GM20000 (cell line): Measurements from ENCODE around the gene RARS1.

ENCODE experiments used
- DNase-seq: peaks from one replicate; pipeline ENCODE4 v3.0.0; 2012; ENCODE audit warnings: low spot score
- CTCF ChIP-seq: IDR thresholded peaks from 2 replicates; pipeline ENCODE4 v1.5.1; 2012; ENCODE audit warnings: mild to moderate bottlenecking, control low read depth; ENCODE audit errors: extremely low read depth, missing control alignments

Gene RARS1

DNA sequence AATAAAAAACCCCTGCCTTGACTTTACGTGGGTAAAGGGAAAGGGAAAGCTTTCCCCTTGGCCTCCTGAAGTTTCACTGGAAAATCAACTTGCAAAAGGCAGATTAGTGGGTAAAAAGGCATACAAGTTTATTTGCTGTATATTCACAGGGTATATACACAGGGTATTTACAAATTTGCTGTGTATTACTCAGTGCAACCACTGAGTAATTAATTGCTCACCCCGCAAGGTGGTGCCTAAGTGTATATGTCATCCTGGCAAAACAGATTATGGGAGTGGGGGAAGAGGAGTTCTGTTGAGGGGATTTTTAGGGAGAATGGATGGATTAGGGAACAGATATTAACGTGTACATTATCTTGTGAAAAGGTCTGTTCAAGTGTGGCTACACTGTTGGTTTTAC is 7.1 kb upstream of the RARS1 start:
- no peak for DNase-seq
- TF ChIP-seq CTCF, result no peak

GRCh38 chr5:168480601-168481000 is 5.7 kb upstream of the RARS1 start:
- no peak for DNase-seq
- TF ChIP-seq CTCF, result no peak

DNA sequence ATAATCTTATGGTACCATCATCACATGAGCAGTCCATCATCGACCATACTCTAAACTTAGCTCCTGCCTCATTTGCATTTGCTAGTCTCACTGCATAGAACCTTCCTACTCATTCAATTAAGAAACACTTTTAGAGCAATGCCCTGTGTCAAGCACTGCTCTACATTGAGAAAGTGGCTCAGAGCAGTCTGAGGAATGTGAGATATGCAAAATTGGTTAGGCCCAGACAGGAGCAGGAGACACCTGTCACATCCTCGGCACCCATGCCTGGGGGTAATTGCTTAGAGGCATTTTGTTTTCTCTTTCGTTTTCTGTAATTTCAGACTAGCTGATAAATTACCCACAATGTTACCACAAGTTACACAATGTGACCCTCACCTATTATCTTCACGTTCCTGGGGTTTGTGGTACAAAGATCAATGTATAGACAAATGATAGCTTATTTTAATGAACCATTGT is 4.9 kb upstream of the RARS1 start:
- DNase-seq, result peak; percentile 77
- TF ChIP-seq CTCF, result no peak

DNA sequence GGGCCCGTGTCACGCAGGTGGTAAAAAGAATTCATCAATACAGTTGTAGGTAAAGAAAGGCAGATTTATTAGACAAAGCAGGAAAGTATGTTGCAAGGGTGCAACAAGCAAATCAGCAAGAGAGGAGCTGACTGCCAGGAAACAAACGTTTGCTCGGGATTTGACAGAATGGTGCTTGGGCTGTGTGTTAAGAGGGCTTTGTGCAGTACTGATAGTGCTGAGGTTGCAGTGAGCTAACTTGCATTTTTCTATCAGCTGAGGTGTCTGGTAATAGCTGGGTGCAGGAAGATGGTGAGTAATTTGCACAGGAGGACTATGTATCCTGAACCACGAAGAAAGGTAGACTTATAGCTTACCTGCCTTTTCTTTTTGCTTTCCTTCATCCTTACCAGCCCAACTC is 3.9 kb upstream of the RARS1 start:
- DNase-seq, result no peak
- TF ChIP-seq CTCF, result no peak

GRCh38 chr5:168489059-168489458 is 2.8 kb downstream of the RARS1 start:
- TF ChIP-seq CTCF, result no peak
- DNase-seq, result no peak

GRCh38 chr5:168494057-168494555 is 7.8 kb downstream of the RARS1 start:
- TF ChIP-seq CTCF, result no peak
- no peak for DNase-seq

- TF ChIP-seq CTCF, result no peak
- no peak for DNase-seq
These were observed 16.4 kb downstream of the RARS1 start for GRCh38 chr5:168502563-168503237.
